Stimulated activated CD4-positive, alpha-beta T cell treated with anti-CD3 and anti-CD28 coated beads, Interleukin-2, amount 100 ng/mL, for 24 hours (primary cell): ENCODE data around the gene KDM2B.

ENCODE experiments used
- DNase-seq, 2 donors: peaks; one replicate each; pipeline ENCODE4 v3.0.0-alpha.2; 2020

KDM2B gene

GRCh38 chr12:121560392-121561008, 20.3 kb downstream of the KDM2B start:
- DNase-seq = no peak

GRCh38 chr12:121558956-121559355, 21.9 kb downstream of the KDM2B start:
- DNase-seq = no peak

GRCh38 chr12:121550974-121551634, 29.7 kb downstream of the KDM2B start:
- DNase-seq = no peak

- DNase-seq = no peak
Measured at GRCh38 chr12:121549075-121549474, 31.7 kb downstream of the KDM2B start.

GRCh38 chr12:121545480-121545879, 35.3 kb downstream of the KDM2B start:
- no peak for DNase-seq

- DNase-seq = no peak
Measured at GRCh38 chr12:121543786-121544185, 37.0 kb downstream of the KDM2B start.

- no peak for DNase-seq
Measured at GRCh38 chr12:121539908-121540307, 40.9 kb downstream of the KDM2B start.

- peak in 1 of 2 donors; percentile 26 for DNase-seq
Measured at GRCh38 chr12:121538699-121539061, 42.1 kb downstream of the KDM2B start.

GRCh38 chr12:121537814-121538698, 42.8 kb downstream of the KDM2B start:
- peak; percentile 29 to 32 for DNase-seq

- peak; percentile 50 to 64 for DNase-seq
Measured at GRCh38 chr12:121536899-121537813, 43.7 kb downstream of the KDM2B start.

- peak; percentile 45 to 61 for DNase-seq
Measured at GRCh38 chr12:121536054-121536898, 44.5 kb downstream of the KDM2B start.

GRCh38 chr12:121535150-121536053, 45.4 kb downstream of the KDM2B start:
- DNase-seq = no peak

GRCh38 chr12:121534495-121535148, 46.2 kb downstream of the KDM2B start:
- peak; percentile 56 to 74 for DNase-seq

GRCh38 chr12:121533394-121534090, 47.3 kb downstream of the KDM2B start:
- no peak for DNase-seq

GRCh38 chr12:121532503-121533393, 48.1 kb downstream of the KDM2B start:
- no peak for DNase-seq

GRCh38 chr12:121531356-121531750, 49.5 kb downstream of the KDM2B start:
- DNase-seq = no peak

- DNase-seq = peak; percentile 68 to 69
Measured at GRCh38 chr12:121530600-121531355, 50.0 kb downstream of the KDM2B start.

- DNase-seq = no peak
Measured at GRCh38 chr12:121529184-121529583, 51.6 kb downstream of the KDM2B start.
